CD4-positive, alpha-beta T cell (primary cell): ENCODE results near the gene SDK1. TPM values are rescaled to one million over a fixed set of nuclear protein-coding genes. Genes with fewer than 3 reads are reported as not detected.

Experiments used
- ATAC-seq: fragments of 200-7000 bp; cut with Tn5 transposase; one replicate; pipeline ENCODE4 v1.10.0; 2022; ENCODE audit warnings: mild to moderate bottlenecking; ENCODE audit not compliant: poor library complexity
- CTCF ChIA-PET: fragments of 350-600 bp; sonication (Branson Sonifier 250); formaldehyde crosslinking; loops from one replicate; lab custom pipeline; 2021; ENCODE audit warnings: antibody characterized with exemption, inconsistent platforms; lab: Charles Lee
- POLR2A ChIA-PET: fragments of 350-600 bp; sonication (Branson Sonifier 250); formaldehyde crosslinking; loops from one replicate; lab custom pipeline; 2021; ENCODE audit warnings: antibody characterized with exemption, inconsistent platforms; lab: Charles Lee
- DNase-seq, 14 experiments: peaks; one replicate each; pipeline ENCODE4 v3.0.0-alpha.2; 2013 to 2020; ENCODE audit warnings: mixed read lengths in 2 of 14
- H3K27ac ChIP-seq, 2 donors: one replicate each; pipeline versions ENCODE4 v1.5.1 to v1.7.0; 2013; ENCODE audit warnings: low read length in 2 of 2, low read depth in 1 of 2, mild to moderate bottlenecking in 1 of 2
- H3K27me3 ChIP-seq, 2 experiments: 1 replicate in 1 of 2; 2 replicates in 1 of 2; pipeline versions ENCODE4 v1.6.1 to v1.7.0; 2013; ENCODE audit warnings: low read length in 2 of 2, control low read depth in 1 of 2, mild to moderate bottlenecking in 1 of 2, moderate library complexity in 1 of 2; ENCODE audit not compliant: insufficient read depth in 2 of 2, control insufficient read depth in 1 of 2
- H3K36me3 ChIP-seq: one replicate; pipeline ENCODE4 v1.6.1; 2013; ENCODE audit warnings: low read length, control low read depth; ENCODE audit not compliant: insufficient read depth
- H3K4me1 ChIP-seq: one replicate; pipeline ENCODE4 v1.6.1; 2013; ENCODE audit warnings: low read length, control low read depth; ENCODE audit not compliant: insufficient read depth
- H3K4me3 ChIP-seq: one replicate; pipeline ENCODE4 v1.5.1; 2013; ENCODE audit warnings: mild to moderate bottlenecking, low read length, moderate library complexity
- H3K9me3 ChIP-seq, 2 experiments: 1 replicate in 1 of 2; 2 replicates in 1 of 2; pipeline versions ENCODE4 v1.6.1 to v1.7.0; 2013; ENCODE audit warnings: low read length in 2 of 2, mild to moderate bottlenecking in 2 of 2, control low read depth in 1 of 2, moderate library complexity in 1 of 2; ENCODE audit not compliant: control insufficient read depth in 1 of 2, insufficient read depth in 1 of 2
- H3K27ac Mint-ChIP-seq: one replicate; pipeline ENCODE4 v1.8.0; 2020; ENCODE audit warnings: mixed read lengths
- H3K27me3 Mint-ChIP-seq: one replicate; pipeline ENCODE4 v1.8.0; 2021; ENCODE audit warnings: mixed read lengths
- H3K36me3 Mint-ChIP-seq: one replicate; pipeline ENCODE4 v1.8.0; 2021; ENCODE audit warnings: low read depth, mixed read lengths
- H3K4me1 Mint-ChIP-seq: one replicate; pipeline ENCODE4 v1.8.0; 2021; ENCODE audit warnings: low read depth, mixed read lengths
- H3K4me3 Mint-ChIP-seq: one replicate; pipeline ENCODE4 v1.8.0; 2020; ENCODE audit warnings: mild to moderate bottlenecking, mixed read lengths
- H3K9me3 Mint-ChIP-seq: one replicate; pipeline ENCODE4 v1.8.0; 2020; ENCODE audit warnings: mixed read lengths
- CTCF ChIP-seq: fragments of 200-600 bp; IDR thresholded peaks from one replicate; pipeline ENCODE4 v1.8.0; 2022; ENCODE audit warnings: antibody characterized with exemption, mild to moderate bottlenecking
- intact Hi-C, 2 experiments: fragments of 100-400 bp; cut with DNase I in 1 of 2; cut with micrococcal nuclease in 1 of 2; formaldehyde crosslinking; loops; one replicate each; pipeline versions ENCODE4 v1.15.1 to v1.9.0; 2023 to 2025; cut with DNase I, micrococcal nuclease
- total RNA-seq, 174 experiments: library from RNA in 2 of 174; stranded (reverse) in 2 of 174; gene quantifications; one replicate each; pipeline ENCODE4 v1.2.3 and lab custom pipeline; 2021 to 2026

Gene SDK1
- total RNA-seq, 2 experiments from 2014 or later, result 1.1 to 1.3 TPM

- ATAC-seq, result no peak
- no peaks in the 10 kb centered on the region for H3K4me1 Mint-ChIP-seq
- Histone ChIP-seq H3K4me1 (no peaks in the 10 kb centered on the region), H3K27ac (no peak overlapping the region), H3K4me3 (no peak overlapping the region), H3K36me3 (no peaks in the 10 kb centered on the region), H3K9me3 (no peaks in the 10 kb centered on the region), H3K27me3 (no peaks in the 10 kb centered on the region)
- ChIA-PET CTCF (no interaction called here), POLR2A (no interaction called here)
- no peak for TF ChIP-seq CTCF
- no peaks in the 10 kb centered on the region for H3K36me3 Mint-ChIP-seq
- H3K4me3 Mint-ChIP-seq, result no peak overlapping the region
- no peak for DNase-seq
- no peaks in the 10 kb centered on the region for H3K27me3 Mint-ChIP-seq
- no peak overlapping the region for H3K27ac Mint-ChIP-seq
- intact Hi-C loops, result loop anchor here in 1 of 2 experiments (10.0 kb wide), 1 partner anchor 418 kb away; no protein-coding TSS in a partner anchor
- no peaks in the 10 kb centered on the region for H3K9me3 Mint-ChIP-seq
Observed at GRCh38 chr7:3892686-3893085, 591.6 kb downstream of the SDK1 start.

- Histone ChIP-seq H3K9me3 (no peaks in the 10 kb centered on the region), H3K4me3 (no peak overlapping the region), H3K36me3 (no peaks in the 10 kb centered on the region), H3K27ac (no peak overlapping the region), H3K27me3 (no peaks in the 10 kb centered on the region), H3K4me1 (no peaks in the 10 kb centered on the region)
- Mint-ChIP-seq H3K27me3 (no peaks in the 10 kb centered on the region), H3K4me3 (no peak overlapping the region), H3K4me1 (no peaks in the 10 kb centered on the region), H3K9me3 (no peaks in the 10 kb centered on the region), H3K27ac (no peak overlapping the region), H3K36me3 (no peaks in the 10 kb centered on the region)
- ATAC-seq, result no peak
- intact Hi-C loops, result loop anchor here in 1 of 2 experiments (10.0 kb wide), 1 partner anchor 418 kb away; no protein-coding TSS in a partner anchor
- no peak for TF ChIP-seq CTCF
- ChIA-PET CTCF (interaction anchor here (0.6 kb wide), 1 partner anchor 832 kb away, joined by 3 read pairs; no protein-coding TSS in a partner anchor), POLR2A (no interaction called here)
- no peak for DNase-seq
Observed at GRCh38 chr7:3893151-3893788, 592.2 kb downstream of the SDK1 start.

- Mint-ChIP-seq H3K4me3 (no peak overlapping the region), H3K27me3 (no peaks in the 10 kb centered on the region), H3K36me3 (no peaks in the 10 kb centered on the region), H3K9me3 (no peaks in the 10 kb centered on the region), H3K4me1 (no peaks in the 10 kb centered on the region), H3K27ac (no peak overlapping the region)
- intact Hi-C loops, result loop anchor here in 1 of 2 experiments (1.0 to 10.0 kb wide), 2 partner anchors 419 to 589 kb away; no protein-coding TSS in a partner anchor
- Histone ChIP-seq H3K4me1 (no peaks in the 10 kb centered on the region), H3K36me3 (no peaks in the 10 kb centered on the region), H3K27ac (no peak overlapping the region), H3K27me3 (no peaks in the 10 kb centered on the region), H3K4me3 (no peak overlapping the region), H3K9me3 (no peaks in the 10 kb centered on the region)
- CTCF ChIA-PET, result interaction anchor here (0.6 kb wide), 1 partner anchor 833 kb away, joined by 3 read pairs; no protein-coding TSS in a partner anchor
- ATAC-seq (no peak), DNase-seq (no peak)
- TF ChIP-seq CTCF, result no peak
- POLR2A ChIA-PET, result no interaction called here
Observed at GRCh38 chr7:3893789-3894153, 592.7 kb downstream of the SDK1 start.
